A549 (cell line): ENCODE measurements around the gene ETV3L.

Source experiments
- BHLHE40 ChIP-seq: IDR thresholded peaks from 2 replicates; pipeline ENCODE4 v1.6.1; 2012; ENCODE audit warnings: low read depth, low read length, inconsistent platforms
- CEBPB ChIP-seq, 2 experiments: fragments of >200 bp in 1 of 2; sonication (Bioruptor Twin) in 1 of 2; formaldehyde crosslinking in 1 of 2; IDR thresholded peaks; 2 replicates each; pipeline ENCODE4 v1.6.1; 2012 to 2016
- ESRRA ChIP-seq: fragments of 150-350 bp; IDR thresholded peaks from 2 replicates; pipeline ENCODE4 v1.6.1; 2014; ENCODE audit warnings: mild to moderate bottlenecking, low read length, borderline replicate concordance
- GATA3 ChIP-seq: IDR thresholded peaks from 2 replicates; pipeline ENCODE4 v1.6.1; 2012; ENCODE audit warnings: borderline replicate concordance
- POLR2A ChIP-seq: IDR thresholded peaks from 2 replicates; pipeline ENCODE4 v1.6.1; 2012; ENCODE audit warnings: mild to moderate bottlenecking, low read length
- RFX5 ChIP-seq: fragments of 450-650 bp; IDR thresholded peaks from 2 replicates; pipeline ENCODE4 v1.7.1; 2014; ENCODE audit warnings: antibody characterized with exemption, mild to moderate bottlenecking, moderate library complexity
- TF ChIP-seq, protein P1 (sequence below): fragments of >200 bp; sonication (Bioruptor Twin); formaldehyde crosslinking; IDR thresholded peaks from 3 replicates; pipeline ENCODE4 v1.5.1; 2016

DNA sequence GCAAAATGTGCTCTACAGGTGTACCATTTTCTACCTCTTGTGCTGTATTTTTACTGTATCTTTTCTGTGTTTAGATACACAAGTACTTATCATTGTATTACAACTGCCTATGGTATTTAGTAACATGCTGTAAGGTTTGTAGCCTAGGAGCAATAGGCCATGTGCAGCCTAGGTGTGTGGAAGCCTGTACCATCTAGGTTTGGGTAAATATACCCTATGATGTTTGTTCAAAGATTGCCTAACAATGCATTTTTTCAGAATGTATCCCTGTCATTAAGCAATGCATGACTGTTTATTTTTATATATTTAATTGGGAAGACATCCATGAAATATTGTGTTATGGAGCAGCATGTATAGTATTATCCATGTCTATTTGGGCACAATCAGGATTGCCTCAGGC lies 11.0 kb downstream of the ETV3L start:
- TF ChIP-seq ESRRA (no peak), BHLHE40 (no peak), GATA3 (no peak), POLR2A (no peak), RFX5 (no peak), CEBPB (IDR thresholded peaks at IDR 0.05) (no peak)
- TF ChIP-seq, protein P1, sequence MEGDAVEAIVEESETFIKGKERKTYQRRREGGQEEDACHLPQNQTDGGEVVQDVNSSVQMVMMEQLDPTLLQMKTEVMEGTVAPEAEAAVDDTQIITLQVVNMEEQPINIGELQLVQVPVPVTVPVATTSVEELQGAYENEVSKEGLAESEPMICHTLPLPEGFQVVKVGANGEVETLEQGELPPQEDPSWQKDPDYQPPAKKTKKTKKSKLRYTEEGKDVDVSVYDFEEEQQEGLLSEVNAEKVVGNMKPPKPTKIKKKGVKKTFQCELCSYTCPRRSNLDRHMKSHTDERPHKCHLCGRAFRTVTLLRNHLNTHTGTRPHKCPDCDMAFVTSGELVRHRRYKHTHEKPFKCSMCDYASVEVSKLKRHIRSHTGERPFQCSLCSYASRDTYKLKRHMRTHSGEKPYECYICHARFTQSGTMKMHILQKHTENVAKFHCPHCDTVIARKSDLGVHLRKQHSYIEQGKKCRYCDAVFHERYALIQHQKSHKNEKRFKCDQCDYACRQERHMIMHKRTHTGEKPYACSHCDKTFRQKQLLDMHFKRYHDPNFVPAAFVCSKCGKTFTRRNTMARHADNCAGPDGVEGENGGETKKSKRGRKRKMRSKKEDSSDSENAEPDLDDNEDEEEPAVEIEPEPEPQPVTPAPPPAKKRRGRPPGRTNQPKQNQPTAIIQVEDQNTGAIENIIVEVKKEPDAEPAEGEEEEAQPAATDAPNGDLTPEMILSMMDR, result no peak
